GM12878 (cell line): Measurements from ENCODE around the gene KIAA1671. TPM values are rescaled to one million over a fixed set of nuclear protein-coding genes. Genes with fewer than 3 reads are reported as not detected.

Experiments used
- ATAC-seq: fragments of 200-7000 bp; cut with Tn5 transposase; 3 replicates; pipeline ENCODE4 v1.9.1; 2020; ENCODE audit warnings: mild to moderate bottlenecking, moderate library complexity
- BruUV-seq: library from RNA; stranded (reverse); fragments of 400-500 nt; replicated peaks from 2 replicates; lab custom pipeline; 2021; lab: Mats Ljungman, UMichigan
- CTCF ChIA-PET: fragments of 300-600 bp; sonication (Branson Sonifier 250); formaldehyde crosslinking; extraction: SDS; loops from one replicate; lab custom pipeline; 2021; ENCODE audit warnings: inconsistent platforms; lab: Yijun Ruan, JAX
- POLR2A ChIA-PET: fragments of 350-600 bp; formaldehyde crosslinking; extraction: SDS; loops from one replicate; lab custom pipeline; 2021; ENCODE audit warnings: inconsistent platforms; lab: Charles Lee
- RAD21 ChIA-PET: fragments of 300-600 bp; sonication (Branson Sonifier 250); formaldehyde crosslinking; loops from one replicate; lab custom pipeline; 2023; ENCODE audit warnings: antibody characterized with exemption; ENCODE audit not compliant: unreplicated experiment; lab: Charles Lee
- SMC1A ChIA-PET: fragments of 300-600 bp; sonication (Branson Sonifier 250); formaldehyde crosslinking; loops from one replicate; lab custom pipeline; 2023; ENCODE audit not compliant: unreplicated experiment, uncharacterized antibody; lab: Charles Lee
- DNase-seq: peaks from one replicate; pipeline ENCODE4 v3.0.0-alpha.2; 2011; ENCODE audit warnings: low read depth, low spot score
- FAIRE-seq: peaks from 3 replicates; lab custom pipeline; 2011; peaks lifted over from hg19 to GRCh38; lab: Jason Lieb, UNC
- H2AFZ ChIP-seq: 2 replicates; pipeline ENCODE4 v1.6.0; 2011; ENCODE audit warnings: low read depth, low read length, control low read depth; ENCODE audit not compliant: control insufficient read depth
- H3K27ac ChIP-seq: 2 replicates; pipeline ENCODE4 v1.5.1; 2011; ENCODE audit warnings: control low read depth; ENCODE audit not compliant: control insufficient read depth, insufficient read depth
- H3K27me3 ChIP-seq, 2 experiments: replicated peaks in 1 of 2; 2 replicates each; pipeline versions ENCODE4 v1.6.0 to v1.6.1; 2011; ENCODE audit warnings: low read length in 1 of 2; ENCODE audit not compliant: control insufficient read depth in 2 of 2, insufficient read depth in 2 of 2
- H3K36me3 ChIP-seq, 2 experiments: 2 replicates each; pipeline ENCODE4 v1.5.1; 2011; ENCODE audit warnings: low read length in 1 of 2; ENCODE audit not compliant: control insufficient read depth in 2 of 2, insufficient read depth in 2 of 2
- H3K4me1 ChIP-seq: 2 replicates; pipeline ENCODE4 v1.6.1; 2011; ENCODE audit warnings: mild to moderate bottlenecking, low read length, moderate library complexity, mixed read lengths; ENCODE audit not compliant: control insufficient read depth, insufficient read depth
- H3K4me2 ChIP-seq: 2 replicates; pipeline ENCODE4 v1.6.0; 2011; ENCODE audit warnings: control low read depth; ENCODE audit not compliant: control insufficient read depth, insufficient read depth
- H3K4me3 ChIP-seq: fragments of 200-600 bp; sonication (generic); 2 replicates; pipeline ENCODE4 v1.5.1; 2016
- H3K79me2 ChIP-seq: 2 replicates; pipeline ENCODE4 v1.6.0; 2011; ENCODE audit warnings: low read length; ENCODE audit not compliant: control insufficient read depth, insufficient read depth
- H3K9ac ChIP-seq: 2 replicates; pipeline ENCODE4 v1.8.0; 2011; ENCODE audit warnings: low read length, control low read depth, mixed read lengths; ENCODE audit not compliant: control insufficient read depth, insufficient read depth
- H3K9me3 ChIP-seq: replicated peaks from 3 replicates; pipeline ENCODE4 v1.5.1; 2011; ENCODE audit warnings: mild to moderate bottlenecking, low read length; ENCODE audit not compliant: control insufficient read depth, insufficient read depth
- H4K20me1 ChIP-seq: 2 replicates; pipeline ENCODE4 v1.6.0; 2011; ENCODE audit not compliant: control insufficient read depth, insufficient read depth
- CEBPZ ChIP-seq: fragments of 150-350 bp; IDR thresholded peaks from 2 replicates; pipeline ENCODE4 v1.6.1; 2016; ENCODE audit warnings: low read depth, low read length
- CREM ChIP-seq: IDR thresholded peaks from 2 replicates; pipeline ENCODE4 v1.6.1; 2014; ENCODE audit warnings: antibody characterized with exemption, low read depth
- DPF2 ChIP-seq: fragments of 450-650 bp; IDR thresholded peaks from 2 replicates; pipeline ENCODE4 v1.6.1; 2017; ENCODE audit warnings: mild to moderate bottlenecking
- HDAC6 ChIP-seq: fragments of 200-600 bp; sonication (generic); IDR thresholded peaks from one replicate; pipeline ENCODE4 v1.8.0; 2017; ENCODE audit warnings: antibody characterized with exemption; ENCODE audit not compliant: unreplicated experiment
- IRF5 ChIP-seq: fragments of 450-650 bp; IDR thresholded peaks from 2 replicates; pipeline ENCODE4 v1.6.1; 2017; ENCODE audit warnings: borderline replicate concordance
- JUND ChIP-seq: IDR thresholded peaks from 2 replicates; pipeline ENCODE4 v1.6.1; 2012; ENCODE audit warnings: low read depth, mild to moderate bottlenecking, low read length, improper control_type of control experiment, moderate library complexity
- KAT2A ChIP-seq: conservative IDR thresholded peaks from 2 replicates; pipeline ENCODE4 v1.6.1; 2011; ENCODE audit warnings: low read depth, low read length; ENCODE audit not compliant: control insufficient read depth
- MTA3 ChIP-seq: IDR thresholded peaks from 2 replicates; pipeline ENCODE4 v1.6.1; 2012; ENCODE audit warnings: low read length, inconsistent platforms, borderline replicate concordance
- PAX5 ChIP-seq: IDR thresholded peaks from 2 replicates; pipeline ENCODE4 v1.6.1; 2011; ENCODE audit warnings: low read depth, low read length, borderline replicate concordance
- PAX8 ChIP-seq: fragments of 450-650 bp; IDR thresholded peaks from 2 replicates; pipeline ENCODE4 v1.6.1; 2017; ENCODE audit warnings: mild to moderate bottlenecking, moderate library complexity
- POLR2A ChIP-seq: IDR thresholded peaks from 2 replicates; pipeline ENCODE4 v1.6.1; 2011; ENCODE audit warnings: low read depth, mild to moderate bottlenecking, low read length
- RELB ChIP-seq: fragments of 450-650 bp; IDR thresholded peaks from 2 replicates; pipeline ENCODE4 v1.6.1; 2017; ENCODE audit warnings: low read depth, mild to moderate bottlenecking, moderate library complexity
- SMAD1 ChIP-seq: fragments of 450-650 bp; IDR thresholded peaks from 2 replicates; pipeline ENCODE4 v1.6.1; 2018; ENCODE audit warnings: mild to moderate bottlenecking, low read depth; ENCODE audit not compliant: partially characterized antibody
- SREBF1 ChIP-seq: IDR thresholded peaks from 2 replicates; pipeline ENCODE4 v1.6.1; 2012; ENCODE audit warnings: mild to moderate bottlenecking, low read length
- SREBF2 ChIP-seq: IDR thresholded peaks from 2 replicates; pipeline ENCODE4 v1.6.1; 2012; ENCODE audit warnings: mild to moderate bottlenecking, low read length
- STAT3 ChIP-seq: IDR thresholded peaks from 2 replicates; pipeline ENCODE4 v1.6.1; 2011; ENCODE audit warnings: low read depth, low read length, improper control_type of control experiment
- ZNF217 ChIP-seq: fragments of 450-650 bp; IDR thresholded peaks from 2 replicates; pipeline ENCODE4 v1.6.1; 2017; ENCODE audit warnings: antibody characterized with exemption, mild to moderate bottlenecking
- ZNF274 ChIP-seq: IDR thresholded peaks from one replicate; pipeline ENCODE4 v1.8.0; 2011; ENCODE audit not compliant: insufficient read length, insufficient read depth
- ZZZ3 ChIP-seq: IDR thresholded peaks from 2 replicates; pipeline ENCODE4 v1.6.1; 2011; ENCODE audit warnings: low read depth; ENCODE audit not compliant: control insufficient read depth, insufficient read length
- WGBS: methylation state at CpG from one replicate; pipeline ENCODE4 v1.1.6; 2016; ENCODE audit warnings: low lambda C conversion rate; ENCODE audit not compliant: insufficient replicate concordance, insufficient coverage; ENCODE audit errors: missing lambda C conversion rate; 5-methylcytosine and 5-hydroxymethylcytosine counted together
- in situ Hi-C: fragments of 300-500 bp; cut with MboI; formaldehyde crosslinking; loops from 9 replicates; pipeline ENCODE4 v1.14.3; 2018; ENCODE audit warnings: mixed read lengths
- intact Hi-C: fragments of 100-400 bp; cut with micrococcal nuclease; formaldehyde crosslinking; loops from one replicate; pipeline ENCODE4 v1.14.2; 2022; ENCODE audit not compliant: unreplicated experiment
- polyA plus RNA-seq, 11 experiments: library from polyadenylated mRNA; depleted of rRNA in 4 of 11; unstranded in 6 of 11; stranded (reverse) in 5 of 11; fragments of >200 nt; fragmentation: Nextera tagmentation in 4 of 11; fragmentation: Illumina TruSeq in 1 of 11; extraction: Ambion mirVana in 4 of 11; extraction: Trizol in 1 of 11; gene quantifications; 1 replicate in 1 of 11; 2 replicates in 10 of 11; pipeline versions ENCODE4 v1.2.1 to v1.2.3, GENCODE V29; 2011 to 2016; ENCODE audit warnings: inconsistent platforms in 2 of 11, missing spikeins in 2 of 11, low read depth in 1 of 11
- total RNA-seq, 4 experiments: library from RNA; depleted of rRNA in 3 of 4; stranded (reverse); fragments of >200 nt in 3 of 4; fragmentation: Illumina TruSeq in 1 of 4; extraction: Trizol in 1 of 4; gene quantifications; 2 replicates each; pipeline versions ENCODE4 v1.2.1 to v1.2.3, GENCODE V29; 2013 to 2021

The KIAA1671 gene
- total and polyA plus RNA-seq, 10 of the 15 experiments (the other 5 are each of a cell fraction or from before 2014, with no cell fraction given), result 0.05 to 2.7 (median 0.33) TPM

- POLR2A ChIA-PET, result no interaction called here
- RAD21 ChIA-PET, result no interaction called here
- Histone ChIP-seq H3K27ac (no peak overlapping the region), H3K79me2 (no peaks in the 10 kb centered on the region), H3K4me3 (no peak overlapping the region), H2AFZ (no peak overlapping the region), H3K4me2 (no peak overlapping the region)
- DNase-seq (no peak), FAIRE-seq (no peak)
- SMC1A ChIA-PET, result interaction anchor here (0.6 kb wide), 1 partner anchor 301 kb away, joined by 4 read pairs; no protein-coding TSS in a partner anchor
- no peak for TF ChIP-seq MTA3
- no peak for TF ChIP-seq PAX5
- no peak for TF ChIP-seq SREBF2
- TF ChIP-seq IRF5, result no peak
- no peak for TF ChIP-seq KAT2A
- no peak for TF ChIP-seq JUND
- TF ChIP-seq PAX8, result no peak
- TF ChIP-seq ZZZ3, result no peak
- TF ChIP-seq POLR2A, result no peak
- TF ChIP-seq RELB, result no peak
- no peak for TF ChIP-seq ZNF274
- no peak for TF ChIP-seq CEBPZ
- TF ChIP-seq STAT3, result no peak
- no peak for TF ChIP-seq CREM
- TF ChIP-seq HDAC6, result no peak
- TF ChIP-seq ZNF217, result no peak
- no peak for TF ChIP-seq SMAD1
- no peak for TF ChIP-seq SREBF1
- no peak for TF ChIP-seq DPF2
- TF ChIP-seq, all 136 proteins: peak for 0
- no peak for ATAC-seq
- no TSS peak for BruUV-seq
- H3K9me3 ChIP-seq, result no peaks in the 10 kb centered on the region
- WGBS, result 62% methylated on average over 18 of the region's 18 CpGs
- H3K36me3 ChIP-seq, result no peaks in the 10 kb centered on the region
- CTCF ChIA-PET, result interaction anchor here (1.3 kb wide), 1 partner anchor 19 kb away, joined by 3 read pairs; no protein-coding TSS in a partner anchor
- no peak overlapping the region for H3K9ac ChIP-seq
- in situ Hi-C loops (no loop called here), intact Hi-C loops (no loop called here)
- no peaks in the 10 kb centered on the region for H4K20me1 ChIP-seq
- H3K27me3 ChIP-seq, result peaks cover 0 to 3% of the 10 kb centered on the region in 2 experiments; a peak in 3 of 4 replicates
- no peaks in the 10 kb centered on the region for H3K4me1 ChIP-seq
These were observed 76.7 kb downstream of the KIAA1671 start for GRCh38 chr22:25029181-25029580.
